ENCODE data around the gene CLEC2L.

Gene CLEC2L

GRCh38 chr7:139523199-139523941 lies at the start of gene CLEC2L:
Gene CLEC2L, plus strand, starts transcription at chr7:139523685. Its CDS starts 243 bp downstream, at chr7:139523928.
- no peak for DNase-seq (ENCODE audit: low spot score)

- DNase-seq (ENCODE audit: low spot score), result no peak
These were observed 47.3 kb upstream of the CLEC2L start for GRCh38 chr7:139476139-139476538.

GRCh38 chr7:139476891-139477290 lies 46.6 kb upstream of the CLEC2L start:
- no peak for DNase-seq (ENCODE audit: low spot score)

DNA sequence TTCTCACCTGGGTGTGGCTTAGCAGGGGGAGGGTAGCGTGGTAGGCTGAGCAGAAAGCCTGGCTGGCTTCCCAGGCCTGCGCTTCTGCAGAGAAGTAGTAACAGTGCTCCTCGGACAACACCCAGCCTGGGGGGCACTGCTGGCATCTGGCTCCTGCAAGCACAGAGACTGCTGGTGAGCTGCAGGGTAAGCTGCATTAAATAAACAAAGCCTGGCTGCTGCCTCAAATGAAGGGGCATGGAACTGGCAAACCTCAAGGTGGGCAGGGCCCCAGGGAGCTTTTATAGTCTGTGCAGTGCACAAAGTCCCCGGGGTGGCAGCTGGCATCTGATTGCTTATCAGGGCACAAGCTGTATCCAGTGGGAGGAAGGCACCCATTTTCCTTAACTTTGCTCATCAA lies 43.9 kb upstream of the CLEC2L start:
- no peak for DNase-seq (ENCODE audit: low spot score)

DNA sequence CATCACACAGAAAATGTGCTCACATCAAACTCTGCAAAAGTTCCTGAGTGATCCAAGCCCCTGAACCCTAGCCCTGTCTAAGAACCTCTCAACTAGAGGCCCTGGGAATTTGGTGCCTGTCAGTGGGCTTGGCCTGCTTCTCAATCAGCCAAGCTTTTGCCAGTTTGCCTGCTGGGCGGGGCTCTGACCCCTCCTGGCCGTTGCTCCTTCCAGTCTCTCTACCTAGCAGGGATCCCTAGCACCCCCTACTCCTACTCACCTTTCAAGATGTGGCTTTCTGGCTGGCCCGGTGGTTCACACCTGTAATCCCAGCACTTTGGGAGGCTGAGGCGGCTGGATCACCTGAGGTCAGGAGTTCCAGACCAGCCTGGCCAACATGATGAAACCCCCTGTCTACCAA lies 42.1 kb upstream of the CLEC2L start:
- DNase-seq (ENCODE audit: low spot score), result no peak

GRCh38 chr7:139482122-139482521 lies 41.4 kb upstream of the CLEC2L start:
- DNase-seq (ENCODE audit: low spot score), result no peak

- no peak for DNase-seq (ENCODE audit: low spot score)
These were observed 40.6 kb upstream of the CLEC2L start for GRCh38 chr7:139482662-139483466.

DNA sequence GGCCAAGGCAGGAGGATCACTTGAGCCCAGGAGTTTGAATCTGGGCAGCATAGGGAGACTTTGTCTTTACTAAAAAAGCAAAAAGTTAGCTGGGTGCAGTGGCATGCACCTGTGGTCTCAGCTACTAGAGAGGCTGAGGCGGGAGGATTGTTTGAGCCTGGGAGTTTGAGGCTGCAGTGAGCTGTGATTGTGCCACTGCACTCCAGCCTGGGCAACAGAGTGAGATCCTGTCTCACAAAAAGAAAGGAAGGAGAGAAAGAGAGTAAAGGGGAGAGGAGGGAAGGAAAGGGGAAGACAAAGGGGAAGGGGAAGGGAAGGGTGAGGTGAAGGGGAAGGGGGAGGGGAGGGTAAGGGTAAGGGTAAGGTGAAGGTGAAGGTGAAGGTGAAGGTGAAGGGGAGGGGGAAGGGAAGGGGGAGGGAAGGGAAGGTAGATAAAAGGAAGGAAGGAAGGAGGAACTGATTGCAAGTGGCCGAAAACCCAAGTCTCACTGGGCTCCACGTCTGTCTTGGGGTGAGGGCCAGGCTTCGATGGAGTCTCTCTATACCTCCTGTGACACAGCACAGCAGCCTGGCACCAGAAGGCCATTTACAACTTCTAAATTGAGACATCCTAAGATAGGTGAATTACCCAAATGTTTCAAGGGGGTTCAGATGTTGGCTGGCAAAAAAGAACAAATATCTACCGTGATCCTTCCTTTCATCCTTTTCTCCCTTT lies 36.0 kb upstream of the CLEC2L start:
- DNase-seq (ENCODE audit: low spot score), result no peak

DNA sequence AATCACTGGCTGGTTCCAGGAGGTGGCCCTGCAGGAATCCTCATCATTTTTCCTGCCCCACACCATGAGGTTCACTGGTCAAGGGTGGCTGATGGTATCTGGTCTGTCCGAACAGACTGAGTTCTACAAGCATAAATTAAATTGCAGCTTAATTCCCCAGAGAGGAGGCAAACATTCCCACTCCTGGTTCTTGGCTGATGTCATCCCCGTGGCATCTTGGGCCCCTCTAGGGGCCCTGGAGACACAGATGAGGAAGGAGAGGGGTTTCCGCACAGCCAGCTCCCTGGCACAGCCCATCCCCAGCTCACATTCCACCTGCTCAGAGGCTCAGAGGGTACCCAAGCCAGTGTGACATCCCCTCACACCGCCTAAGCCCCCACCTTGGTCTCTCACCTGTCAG lies 34.7 kb upstream of the CLEC2L start:
- no peak for DNase-seq (ENCODE audit: low spot score)

GRCh38 chr7:139490130-139490529 lies 33.4 kb upstream of the CLEC2L start:
- peak; percentile 22 for DNase-seq (ENCODE audit: low spot score)

GRCh38 chr7:139492293-139492692 lies 31.2 kb upstream of the CLEC2L start:
- no peak for DNase-seq (ENCODE audit: low spot score)

- no peak for DNase-seq (ENCODE audit: low spot score)
These were observed 28.5 kb upstream of the CLEC2L start for GRCh38 chr7:139494835-139495579.

GRCh38 chr7:139495580-139496125 lies 27.8 kb upstream of the CLEC2L start:
- DNase-seq (ENCODE audit: low spot score), result no peak

DNA sequence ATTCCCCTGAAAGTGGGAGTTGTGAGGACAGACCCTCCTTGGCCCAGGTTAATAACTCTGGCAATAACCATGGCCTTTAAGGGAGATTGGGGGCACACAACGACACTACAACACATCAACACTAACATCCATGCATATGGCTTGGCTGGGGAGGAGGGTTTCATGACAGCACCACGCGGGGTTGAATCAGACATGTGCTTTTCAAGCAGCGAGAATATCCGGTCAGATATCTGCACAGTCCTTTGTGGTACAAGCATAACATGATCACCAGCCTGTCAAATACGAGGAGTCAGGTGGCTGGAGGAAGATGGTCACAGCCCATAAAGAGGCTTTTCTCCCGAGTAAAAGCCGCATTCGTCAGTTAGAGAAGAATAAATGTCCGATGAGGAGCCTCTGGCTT lies 27.0 kb upstream of the CLEC2L start:
- DNase-seq (ENCODE audit: low spot score), result no peak

DNA sequence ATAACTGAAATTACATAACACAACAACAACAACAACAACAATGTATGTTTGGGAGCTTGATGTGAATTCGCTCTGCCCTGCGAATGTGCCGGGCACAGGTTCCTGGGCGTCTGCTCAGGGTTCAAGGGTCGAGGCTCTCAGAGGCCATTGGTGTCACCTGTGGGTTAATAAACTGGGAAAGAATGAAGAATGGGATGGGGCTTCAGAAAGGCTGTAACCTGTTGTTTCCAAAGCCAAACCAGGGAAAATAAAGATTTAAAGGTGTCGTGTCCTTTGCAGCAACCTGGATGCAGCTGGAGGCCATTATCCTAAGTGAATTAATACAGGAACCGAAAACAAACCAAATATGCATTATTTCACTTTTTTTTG lies 22.7 kb upstream of the CLEC2L start:
- no peak for DNase-seq (ENCODE audit: low spot score)

GRCh38 chr7:139502226-139502625 lies 21.3 kb upstream of the CLEC2L start:
- no peak for DNase-seq (ENCODE audit: low spot score)

GRCh38 chr7:139505563-139505962 lies 17.9 kb upstream of the CLEC2L start:
- DNase-seq (ENCODE audit: low spot score), result peak; percentile 16

GRCh38 chr7:139509535-139509934 lies 13.9 kb upstream of the CLEC2L start:
- no peak for DNase-seq (ENCODE audit: low spot score)

DNA sequence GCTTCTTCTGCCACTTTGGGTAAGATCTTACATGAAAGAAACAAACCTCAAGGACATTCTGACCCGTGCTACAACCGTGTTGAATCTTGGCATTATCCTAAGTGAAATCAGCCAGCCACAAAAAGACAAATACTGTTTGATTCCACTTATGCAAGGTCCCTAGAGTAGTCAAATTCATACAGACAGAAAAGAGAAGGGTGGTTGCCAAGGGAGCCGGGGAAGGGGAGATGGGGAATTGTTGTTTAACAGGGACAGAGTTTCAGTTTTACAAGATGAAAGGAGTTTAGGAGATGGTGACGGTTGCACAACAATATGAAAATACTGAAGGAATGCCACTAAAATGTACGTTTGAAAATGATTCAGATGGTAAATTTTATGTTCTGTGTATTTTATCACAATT lies 12.2 kb upstream of the CLEC2L start:
- DNase-seq (ENCODE audit: low spot score), result no peak

- no peak for DNase-seq (ENCODE audit: low spot score)
These were observed 8.2 kb upstream of the CLEC2L start for GRCh38 chr7:139515266-139515665.

DNA sequence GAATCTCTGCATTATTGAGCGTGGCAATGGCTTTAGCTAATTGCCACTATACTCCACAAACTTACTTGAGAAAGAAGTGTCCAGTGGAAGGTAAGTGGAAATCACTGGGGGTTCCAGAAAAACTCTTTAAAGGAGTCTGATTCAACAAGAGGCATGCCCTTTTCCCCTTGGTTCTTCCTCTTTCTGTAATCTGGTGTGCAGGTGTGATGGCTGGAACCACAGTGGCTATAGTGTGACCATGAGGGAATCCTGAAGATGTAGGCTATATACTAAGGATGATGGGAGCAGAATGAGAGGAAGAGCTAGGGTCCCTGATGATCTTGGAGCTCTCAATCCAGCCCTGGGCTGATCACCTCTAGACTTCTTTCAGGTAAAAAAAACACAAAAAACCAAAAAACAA lies 2.0 kb upstream of the CLEC2L start:
- no peak for DNase-seq (ENCODE audit: low spot score)

DNA sequence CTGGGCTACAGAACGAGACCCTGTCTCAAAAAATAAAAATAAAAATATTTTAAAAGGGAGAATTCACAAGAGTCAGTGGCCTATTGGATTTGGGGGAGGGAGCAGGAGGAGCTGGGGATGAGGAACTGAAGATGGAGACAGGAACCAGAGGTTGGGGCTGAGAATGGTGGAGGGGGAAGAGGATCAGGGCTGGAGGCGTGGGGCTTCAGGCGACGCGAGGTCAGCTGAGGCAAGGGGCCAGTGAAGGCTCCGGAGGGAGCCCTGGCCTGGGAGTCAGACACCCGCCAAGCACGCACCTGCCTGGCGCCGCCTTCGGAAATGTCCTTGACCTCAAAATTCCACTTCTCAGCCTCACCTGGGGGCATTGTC lies 671 bp upstream of the CLEC2L start:
- no peak for DNase-seq (ENCODE audit: low spot score)
